T-helper 1 cell (primary cell): ENCODE results near the gene PDLIM7.
A peak's percentile ranks its signal among the peaks of the same experiment; 100 is the strongest.

ENCODE experiments used
- DNase-seq, 5 donors: peaks; one replicate each; pipeline ENCODE4 v3.0.0-alpha.2; 2012 to 2020

The PDLIM7 gene

GRCh38 chr5:177455661-177456590 lies 41.5 kb downstream of the PDLIM7 start:
- peak; percentile 90 to 96 (median 90) for DNase-seq

- DNase-seq: peak; percentile 85 to 93 (median 89)
These were observed 42.3 kb downstream of the PDLIM7 start for GRCh38 chr5:177455036-177455660.

GRCh38 chr5:177454397-177455035 lies 42.9 kb downstream of the PDLIM7 start:
- peak; percentile 88 to 95 (median 93) for DNase-seq

GRCh38 chr5:177453852-177454396 lies 43.5 kb downstream of the PDLIM7 start:
- no peak for DNase-seq

GRCh38 chr5:177452688-177453638 lies 44.4 kb downstream of the PDLIM7 start:
- no peak for DNase-seq

GRCh38 chr5:177450667-177451424 lies 46.6 kb downstream of the PDLIM7 start:
- no peak for DNase-seq

- DNase-seq: no peak
These were observed 48.0 kb downstream of the PDLIM7 start for GRCh38 chr5:177449140-177450061.

- DNase-seq: no peak
These were observed 49.0 kb downstream of the PDLIM7 start for GRCh38 chr5:177448244-177448950.

- no peak for DNase-seq
These were observed 49.7 kb downstream of the PDLIM7 start for GRCh38 chr5:177447611-177448243.

GRCh38 chr5:177447066-177447610 lies 50.3 kb downstream of the PDLIM7 start:
- peak; percentile 60 to 84 (median 70) for DNase-seq

- DNase-seq: peak; percentile 48 to 75 (median 60)
These were observed 51.0 kb downstream of the PDLIM7 start, which contains the start of gene PRR7 for GRCh38 chr5:177446200-177447065. Gene PRR7, plus strand, starts transcription at chr5:177446814. Its CDS starts 8,254 bp downstream, at chr5:177455068.

- DNase-seq: no peak
These were observed 51.5 kb downstream of the PDLIM7 start for GRCh38 chr5:177445917-177446199.

- DNase-seq: peak in 2 of 5 donors; percentile 31 to 37
These were observed 52.1 kb downstream of the PDLIM7 start for GRCh38 chr5:177445052-177445916.

GRCh38 chr5:177444106-177445051 lies 53.0 kb downstream of the PDLIM7 start:
- no peak for DNase-seq
